HL-60 (cell line): ENCODE data around the gene RANBP9.

Experiments
- DNase-seq, 2 experiments: peaks; one replicate each; pipeline ENCODE4 v3.0.0-alpha.2; 2010 to 2020; ENCODE audit warnings: low read depth in 1 of 2, low spot score in 1 of 2
- H3K27ac ChIP-seq: fragments of 250-450 bp; sonication (Bioruptor Pico); replicated peaks from 2 replicates; pipeline ENCODE4 v1.5.1; 2020; ENCODE audit warnings: mild to moderate bottlenecking, moderate library complexity
- H3K27me3 ChIP-seq: fragments of 250-450 bp; sonication (Bioruptor Pico); 2 replicates; pipeline ENCODE4 v1.5.1; 2021; ENCODE audit warnings: mild to moderate bottlenecking, moderate library complexity; ENCODE audit not compliant: insufficient read depth, poor library complexity, severe bottlenecking
- H3K4me3 ChIP-seq: replicated peaks from 2 replicates; pipeline ENCODE4 v1.5.1; 2011; ENCODE audit warnings: mild to moderate bottlenecking, control low read depth, low read length; ENCODE audit not compliant: insufficient read depth
- CTCF ChIP-seq: IDR thresholded peaks from one replicate; pipeline ENCODE4 v1.5.1; 2011; ENCODE audit warnings: low read length, control low read depth, inconsistent platforms; ENCODE audit not compliant: insufficient read depth
- GABPA ChIP-seq: IDR thresholded peaks from 2 replicates; pipeline ENCODE4 v1.6.1; 2012; ENCODE audit warnings: low read depth
- POLR2AphosphoS5 ChIP-seq: IDR thresholded peaks from 2 replicates; pipeline ENCODE4 v1.6.1; 2012; ENCODE audit warnings: low read depth
- REST ChIP-seq: IDR thresholded peaks from 2 replicates; pipeline ENCODE4 v1.6.1; 2012; ENCODE audit warnings: low read depth; ENCODE audit not compliant: insufficient replicate concordance
- SPI1 ChIP-seq: IDR thresholded peaks from 2 replicates; pipeline ENCODE4 v1.6.1; 2012; ENCODE audit warnings: low read depth, mild to moderate bottlenecking, borderline replicate concordance

RANBP9 gene

GRCh38 chr6:13600036-13600435, 111.6 kb downstream of the RANBP9 start:
- no peak overlapping the region for H3K4me3 ChIP-seq
- no peak for DNase-seq
- H3K27ac ChIP-seq: no peak overlapping the region
- H3K27me3 ChIP-seq: no peaks in the 10 kb centered on the region
- no peak for TF ChIP-seq REST

- TF ChIP-seq SPI1: no peak
- no peak for TF ChIP-seq GABPA
- Histone ChIP-seq H3K27me3 (no peaks in the 10 kb centered on the region), H3K4me3 (no peak overlapping the region), H3K27ac (no peak overlapping the region)
- DNase-seq: no peak
Measured at GRCh38 chr6:13597073-13597472, 114.6 kb downstream of the RANBP9 start.

GRCh38 chr6:13593720-13594119, 117.9 kb downstream of the RANBP9 start:
- DNase-seq: no peak
- TF ChIP-seq GABPA: no peak
- TF ChIP-seq POLR2AphosphoS5: no peak
- TF ChIP-seq REST: no peak
- no peak for TF ChIP-seq CTCF
- no peak for TF ChIP-seq SPI1
- H3K27me3 ChIP-seq: no peaks in the 10 kb centered on the region

GRCh38 chr6:13593103-13593502, 118.5 kb downstream of the RANBP9 start:
- Histone ChIP-seq H3K4me3 (no peak overlapping the region), H3K27ac (no peak overlapping the region), H3K27me3 (no peaks in the 10 kb centered on the region)
- DNase-seq: no peak
- TF ChIP-seq SPI1 (no peak), GABPA (no peak), CTCF (no peak), REST (no peak), POLR2AphosphoS5 (no peak)

More at GRCh38 chr6:13593720-13594119, 117.9 kb downstream of the RANBP9 start:
- Histone ChIP-seq H3K4me3 (no peak overlapping the region), H3K27ac (no peak overlapping the region)
